C4-2B (cell line): ENCODE results near the gene TRMT112.

Experiments used
- ZFX ChIP-seq: fragments of 450-650 bp; IDR thresholded peaks from 2 replicates; pipeline ENCODE4 v1.6.1; 2017
- TF ChIP-seq, protein P1 (sequence below): fragments of 450-650 bp; conservative IDR thresholded peaks from 2 replicates; pipeline ENCODE4 v1.5.1; 2017; ENCODE audit warnings: mild to moderate bottlenecking

DNA sequence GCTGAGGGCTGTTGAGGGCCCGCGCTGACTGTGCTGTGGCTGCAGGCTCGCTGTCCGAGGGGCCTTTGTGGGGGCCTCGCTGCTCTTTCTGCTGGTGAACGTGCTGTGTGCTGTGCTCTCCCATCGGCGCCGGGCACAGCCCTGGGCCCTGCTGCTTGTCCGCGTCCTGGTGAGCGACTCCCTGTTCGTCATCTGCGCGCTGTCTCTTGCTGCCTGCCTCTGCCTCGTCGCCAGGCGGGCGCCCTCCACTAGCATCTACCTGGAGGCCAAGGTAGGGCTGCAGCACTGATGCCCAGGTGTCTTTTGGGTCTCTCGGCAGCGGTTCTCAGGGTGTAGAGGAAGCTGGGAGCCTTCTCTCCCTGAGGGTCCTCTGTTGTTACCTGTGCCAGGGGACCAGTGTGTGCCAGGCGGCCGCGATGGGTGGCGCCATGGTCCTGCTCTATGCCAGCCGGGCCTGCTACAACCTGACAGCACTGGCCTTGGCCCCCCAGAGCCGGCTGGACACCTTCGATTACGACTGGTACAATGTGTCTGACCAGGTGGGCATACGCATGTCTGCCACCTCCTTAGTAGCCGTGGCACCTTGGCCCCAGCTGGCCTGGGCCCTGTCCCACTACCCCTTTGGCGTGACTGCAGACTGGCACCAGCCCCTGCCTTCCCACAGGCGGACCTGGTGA, 29.5 kb downstream of the TRMT112 start:
- TF ChIP-seq, protein P1, sequence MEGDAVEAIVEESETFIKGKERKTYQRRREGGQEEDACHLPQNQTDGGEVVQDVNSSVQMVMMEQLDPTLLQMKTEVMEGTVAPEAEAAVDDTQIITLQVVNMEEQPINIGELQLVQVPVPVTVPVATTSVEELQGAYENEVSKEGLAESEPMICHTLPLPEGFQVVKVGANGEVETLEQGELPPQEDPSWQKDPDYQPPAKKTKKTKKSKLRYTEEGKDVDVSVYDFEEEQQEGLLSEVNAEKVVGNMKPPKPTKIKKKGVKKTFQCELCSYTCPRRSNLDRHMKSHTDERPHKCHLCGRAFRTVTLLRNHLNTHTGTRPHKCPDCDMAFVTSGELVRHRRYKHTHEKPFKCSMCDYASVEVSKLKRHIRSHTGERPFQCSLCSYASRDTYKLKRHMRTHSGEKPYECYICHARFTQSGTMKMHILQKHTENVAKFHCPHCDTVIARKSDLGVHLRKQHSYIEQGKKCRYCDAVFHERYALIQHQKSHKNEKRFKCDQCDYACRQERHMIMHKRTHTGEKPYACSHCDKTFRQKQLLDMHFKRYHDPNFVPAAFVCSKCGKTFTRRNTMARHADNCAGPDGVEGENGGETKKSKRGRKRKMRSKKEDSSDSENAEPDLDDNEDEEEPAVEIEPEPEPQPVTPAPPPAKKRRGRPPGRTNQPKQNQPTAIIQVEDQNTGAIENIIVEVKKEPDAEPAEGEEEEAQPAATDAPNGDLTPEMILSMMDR: no peak
- no peak for TF ChIP-seq ZFX
